RCC 7860 (cell line): Measurements from ENCODE around the gene DDTL.
A peak's percentile ranks its signal among the peaks of the same experiment; 100 is the strongest.
"Not testable (repeated sequence)": the region's sequence is repeated elsewhere in the genome, so short reads cannot be mapped to it uniquely, and the experiment has no call there.

Source experiments
- DNase-seq: peaks from one replicate; pipeline ENCODE4 v3.0.0-alpha.2; 2015; ENCODE audit warnings: low spot score
- FAIRE-seq: peaks from 2 replicates; lab custom pipeline; 2012; peaks lifted over from hg19 to GRCh38; lab: Jason Lieb, UNC

Gene DDTL

DNA sequence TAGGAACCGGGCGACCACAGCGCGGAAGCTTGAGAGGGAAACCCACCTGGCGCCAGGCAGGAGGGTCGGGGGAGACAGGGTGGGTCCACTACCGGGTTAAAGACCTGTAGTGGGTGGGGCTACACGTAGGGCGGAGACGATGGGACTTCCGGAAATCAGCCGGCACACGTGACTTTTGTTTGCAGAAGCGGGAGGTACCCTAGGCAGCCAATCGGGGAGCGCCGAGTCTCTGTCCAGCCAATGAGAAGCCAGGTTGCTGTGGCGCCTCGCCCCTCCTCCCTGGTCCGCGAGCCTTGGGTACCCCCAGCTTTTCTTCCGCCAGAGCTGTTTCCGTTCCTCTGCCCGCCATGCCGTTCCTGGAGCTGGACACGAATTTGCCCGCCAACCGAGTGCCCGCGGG, at the start of gene DDTL:
TSS of gene DDTL (plus strand) at position 321 of the 400 bp plus-strand sequence. CDS start at position 348, 27 bp downstream.
- FAIRE-seq: peak; percentile 84
- not testable (repeated sequence) for DNase-seq

- not testable (repeated sequence) for FAIRE-seq
These were observed 46.4 kb upstream of the DDTL start for GRCh38 chr22:23920267-23920611.

DNA sequence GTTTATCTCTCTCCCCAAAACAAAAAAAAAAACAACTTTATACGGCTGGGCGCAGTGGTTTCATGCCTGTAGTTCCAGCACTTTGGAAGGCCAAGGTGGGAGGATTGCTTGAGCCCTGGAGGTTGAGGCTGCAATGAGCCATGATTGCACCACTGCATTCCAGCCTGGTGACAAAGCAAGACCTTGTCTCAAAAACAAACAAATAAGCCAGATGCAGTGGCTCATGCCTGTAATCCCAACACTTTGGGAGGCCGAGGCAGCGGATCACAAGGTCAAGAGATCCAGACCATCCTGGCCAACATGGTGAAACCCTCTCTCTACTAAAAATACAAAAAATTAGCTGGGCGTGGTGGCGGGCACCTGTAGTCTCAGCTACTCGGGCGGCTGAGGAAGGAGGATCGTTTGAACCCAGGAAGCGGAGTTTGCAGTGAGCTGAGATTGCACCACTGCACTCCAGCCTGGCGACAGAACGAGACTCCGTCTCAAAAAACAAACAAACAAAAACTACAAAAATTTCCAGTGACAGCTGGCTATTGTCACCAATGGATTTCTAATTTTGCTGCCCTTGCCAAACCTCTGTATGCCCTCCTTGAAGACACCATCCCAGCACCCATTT, 45.0 kb upstream of the DDTL start:
- DNase-seq, FAIRE-seq: not testable (repeated sequence)

More at GRCh38 chr22:23920267-23920611, 46.4 kb upstream of the DDTL start:
- DNase-seq: not testable (repeated sequence)

DNA sequence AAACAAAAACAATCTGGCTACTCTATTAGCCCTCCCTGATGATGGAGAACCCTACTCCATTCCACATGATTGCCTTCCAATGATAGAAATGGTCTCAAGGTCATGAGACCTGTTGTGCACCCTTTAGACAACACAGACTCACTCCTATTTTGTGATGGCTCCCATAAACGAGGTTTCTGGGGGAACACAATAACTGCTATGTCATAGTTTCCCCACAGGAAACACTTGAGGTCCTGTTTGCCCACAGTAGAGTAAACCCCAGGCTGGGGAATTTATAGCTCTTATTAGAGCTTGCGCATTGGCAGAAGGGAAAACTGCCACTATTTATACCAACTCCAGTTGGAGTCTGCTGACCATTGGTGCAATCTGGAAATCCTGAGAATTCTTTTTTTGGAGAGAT, 43.8 kb upstream of the DDTL start:
- FAIRE-seq (no peak), DNase-seq (no peak)

DNA sequence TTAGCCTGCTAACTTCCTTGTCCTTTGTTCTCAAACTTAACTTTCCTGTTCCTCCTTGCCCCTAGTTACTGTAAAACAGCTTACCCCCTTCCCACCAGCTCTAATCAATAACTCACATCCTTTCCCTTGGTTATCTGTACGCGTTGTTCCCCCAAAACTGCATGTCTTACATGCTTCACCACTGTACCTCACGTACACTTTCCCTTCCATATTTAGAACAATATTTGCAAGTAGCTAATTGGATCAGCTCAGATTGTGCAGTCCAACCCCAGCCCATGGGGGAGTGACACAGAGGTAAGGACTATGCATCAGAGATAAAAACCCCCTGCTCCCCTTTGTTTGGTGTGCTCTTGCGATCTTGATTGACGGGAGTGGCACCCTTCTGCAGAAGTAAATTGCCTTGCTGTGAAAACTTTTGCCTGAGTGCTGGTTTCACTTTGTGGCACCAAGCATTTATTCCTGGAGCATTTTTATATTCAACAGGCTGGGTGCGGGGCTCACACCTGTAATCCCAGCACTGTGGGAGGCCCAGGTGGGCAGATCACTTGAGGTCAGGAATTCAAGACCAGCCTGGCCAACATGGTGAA, 41.6 kb upstream of the DDTL start:
- DNase-seq (no peak), FAIRE-seq (no peak)

GRCh38 chr22:23926561-23926960, 40.1 kb upstream of the DDTL start:
- FAIRE-seq (no peak), DNase-seq (no peak)

GRCh38 chr22:23938328-23939016, 28.2 kb upstream of the DDTL start:
- FAIRE-seq (no peak), DNase-seq (no peak)

DNA sequence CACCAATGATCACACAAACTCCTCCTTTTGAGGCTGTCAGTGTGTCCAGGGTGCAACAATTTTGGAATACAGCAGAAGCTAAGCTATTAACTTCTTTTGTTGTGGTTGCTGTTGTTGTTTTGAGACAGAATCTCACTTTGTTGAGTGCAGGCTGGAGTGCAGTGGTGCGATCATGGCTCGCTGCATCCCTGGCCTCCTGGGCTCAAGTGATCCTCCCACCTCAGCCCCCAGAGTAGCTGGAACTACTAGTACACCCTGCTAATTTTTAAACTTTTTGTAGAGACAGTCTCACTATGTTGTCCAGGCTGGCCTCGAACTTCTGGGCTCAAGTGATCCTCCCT, 27.7 kb upstream of the DDTL start:
- FAIRE-seq (no peak), DNase-seq (no peak)

DNA sequence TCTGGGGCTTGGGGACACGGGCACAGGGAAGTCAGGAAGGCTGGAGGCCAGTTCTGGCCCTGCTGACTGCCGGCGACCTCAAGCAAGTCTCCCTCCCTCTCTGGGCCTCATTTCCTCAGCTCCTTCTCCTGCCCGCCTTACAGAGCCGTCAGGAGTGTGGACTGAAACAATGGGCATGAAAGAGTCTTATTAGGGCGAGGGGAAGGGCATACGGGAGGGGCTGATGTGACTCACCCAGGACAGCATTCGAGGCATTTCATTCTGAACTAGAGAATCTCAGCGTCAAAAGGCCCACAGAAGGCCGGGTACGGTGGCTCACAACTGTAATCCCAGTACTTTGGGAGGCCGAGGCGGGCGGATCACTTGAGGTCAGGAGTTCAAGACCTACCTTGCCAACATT, 26.5 kb upstream of the DDTL start:
- FAIRE-seq, DNase-seq: not testable (repeated sequence)

- DNase-seq, FAIRE-seq: not testable (repeated sequence)
These were observed 19.3 kb upstream of the DDTL start for GRCh38 chr22:23947391-23947790.

DNA sequence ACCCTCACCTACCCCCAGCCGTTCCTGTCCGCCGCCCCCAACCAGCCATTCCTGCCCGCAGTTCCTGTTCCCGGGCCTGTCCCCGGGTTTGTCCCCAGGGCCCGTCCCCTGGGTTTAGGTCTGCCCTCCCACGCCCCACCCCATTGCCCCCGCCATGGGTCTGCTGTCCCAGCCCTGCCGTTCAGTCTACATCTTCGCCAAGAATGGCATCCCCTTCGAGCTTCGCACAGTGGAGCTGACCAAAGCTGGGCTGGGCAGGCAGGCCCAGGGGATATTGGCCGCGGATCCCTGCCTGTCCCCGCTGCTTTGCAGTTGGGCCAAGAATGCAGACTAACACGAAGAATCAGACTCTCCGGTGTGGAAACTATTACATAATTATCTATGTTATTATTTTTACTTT, 16.9 kb upstream of the DDTL start:
- not testable (repeated sequence) for DNase-seq, FAIRE-seq

- not testable (repeated sequence) for FAIRE-seq, DNase-seq
These were observed 15.3 kb upstream of the DDTL start for GRCh38 chr22:23951383-23951782.

DNA sequence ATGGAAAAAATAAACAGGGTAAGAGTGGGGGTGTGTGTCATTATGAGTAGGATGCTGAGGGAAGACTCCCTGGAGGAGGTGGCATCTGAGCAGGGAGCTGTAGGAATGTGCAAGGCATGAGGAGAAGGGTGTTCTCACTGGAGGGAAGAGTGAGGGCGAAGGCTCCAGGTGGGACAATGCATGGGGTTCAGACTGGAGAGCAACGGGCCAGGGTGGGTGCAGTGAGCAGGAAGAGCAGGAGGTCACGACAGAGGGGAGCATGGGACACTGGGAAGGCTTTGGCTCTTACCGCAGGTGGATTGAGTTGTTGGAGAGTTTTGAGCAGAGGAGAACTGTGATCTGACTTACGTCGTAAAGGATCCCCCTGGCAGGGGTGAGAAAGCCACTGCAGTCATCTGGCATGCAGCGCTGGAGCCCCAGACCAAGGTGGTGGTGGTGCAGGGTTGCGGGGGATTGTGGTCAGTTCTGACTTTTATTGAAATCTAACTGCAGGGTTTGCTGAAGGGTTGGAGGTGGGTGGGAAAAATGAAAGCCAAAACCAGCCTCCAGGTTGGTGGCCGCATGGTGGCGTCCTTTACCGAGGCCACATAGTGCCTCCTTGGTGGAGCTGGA, 13.8 kb upstream of the DDTL start:
- not testable (repeated sequence) for DNase-seq, FAIRE-seq

DNA sequence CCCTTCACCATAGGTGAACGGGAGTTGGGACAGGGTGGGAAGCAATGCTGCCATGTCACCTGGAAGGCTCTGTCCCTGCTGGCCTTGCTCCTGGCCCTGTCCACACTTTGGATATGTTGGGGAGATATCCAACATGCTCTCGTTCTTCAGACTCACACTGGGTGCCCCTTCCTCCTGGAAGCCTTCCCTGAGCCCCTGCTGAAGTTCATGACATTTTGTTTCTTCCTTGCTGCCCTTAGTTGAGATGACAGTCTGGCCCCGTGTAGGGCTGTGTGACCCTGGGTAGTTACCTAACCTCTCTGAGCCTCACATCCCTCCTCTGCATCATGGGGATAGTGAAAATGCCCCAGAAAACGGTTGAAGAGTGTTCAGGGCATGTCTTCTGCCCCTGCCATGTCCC, 13.2 kb upstream of the DDTL start:
- FAIRE-seq, DNase-seq: not testable (repeated sequence)

DNA sequence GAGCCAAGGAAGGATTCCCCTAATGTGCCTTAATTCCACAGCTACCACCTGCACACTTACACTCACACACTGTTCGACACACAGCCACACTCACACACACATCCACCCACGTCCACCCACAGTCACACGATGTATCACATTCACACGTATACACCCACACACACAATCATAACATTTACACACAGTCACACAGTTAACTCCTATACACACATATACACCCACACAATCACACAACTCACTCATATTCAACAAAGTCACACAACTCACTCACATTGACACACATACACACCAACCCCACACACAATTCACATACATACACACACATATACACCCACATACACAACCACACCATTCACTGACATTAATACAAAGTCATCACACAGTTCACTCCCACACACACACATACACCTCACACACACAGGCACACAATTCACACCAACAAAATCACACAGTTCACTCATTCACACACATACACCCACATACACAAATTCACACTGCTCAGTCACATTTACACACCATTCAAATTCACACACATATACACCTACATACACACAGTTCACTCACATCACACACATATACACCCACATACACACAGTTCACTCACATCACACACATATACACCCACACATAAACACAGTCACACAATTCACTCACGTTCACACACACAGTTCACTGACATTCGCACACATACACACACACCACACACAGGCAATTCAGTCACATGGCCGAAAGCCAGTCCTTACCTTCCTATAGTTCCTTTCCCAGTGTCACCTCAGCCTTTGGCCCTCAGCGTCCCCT, 12.3 kb upstream of the DDTL start:
- not testable (repeated sequence) for DNase-seq, FAIRE-seq

DNA sequence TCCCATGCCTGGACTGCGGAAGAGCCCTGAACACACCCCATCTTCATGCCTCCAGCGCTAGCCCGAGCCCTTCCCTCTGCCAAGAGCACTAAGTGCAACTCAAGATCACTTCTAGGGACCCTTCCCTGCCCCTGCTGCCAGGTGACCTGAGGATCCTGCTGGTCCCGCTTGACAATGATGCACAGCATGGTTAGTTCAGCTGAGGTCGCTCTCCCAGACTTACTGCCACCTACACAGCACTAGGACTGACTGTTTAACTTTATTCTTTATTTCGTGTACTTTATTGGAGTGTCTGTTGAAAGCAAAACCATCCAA, 11.7 kb upstream of the DDTL start:
- not testable (repeated sequence) for FAIRE-seq, DNase-seq

DNA sequence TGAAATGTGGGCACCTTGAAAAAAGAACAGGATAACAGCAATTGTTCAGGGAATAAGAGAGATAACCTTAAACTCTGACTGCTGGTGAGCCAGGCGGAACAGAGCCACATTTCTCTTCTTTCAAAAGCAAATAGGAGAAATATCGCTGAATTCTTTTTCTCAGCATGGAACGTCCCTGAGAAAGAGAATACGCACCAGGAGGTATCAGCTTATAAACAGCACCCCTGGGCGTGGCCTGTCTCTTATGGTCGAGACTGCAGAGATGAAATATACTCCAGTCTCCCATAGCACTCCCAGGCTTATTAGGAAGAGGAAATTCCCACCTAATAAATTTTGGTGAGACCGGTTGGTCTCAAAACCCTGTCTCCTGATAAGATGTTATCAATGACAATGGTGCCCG, 10.8 kb upstream of the DDTL start:
- not testable (repeated sequence) for DNase-seq, FAIRE-seq

- peak; percentile 23 for DNase-seq
- FAIRE-seq: not testable (repeated sequence)
These were observed 10.3 kb upstream of the DDTL start for GRCh38 chr22:23956301-23956900.

GRCh38 chr22:23961084-23961771, 5.5 kb upstream of the DDTL start, which contains the start of gene GSTT2B:
TSS of gene GSTT2B (minus strand) at chr22:23961195. CDS start at chr22:23961131, 64 bp downstream.
- FAIRE-seq, DNase-seq: not testable (repeated sequence)

GRCh38 chr22:23966094-23966493, 594 bp upstream of the DDTL start:
- FAIRE-seq, DNase-seq: not testable (repeated sequence)
